ENCODE results near the gene HAO1. TPM values are rescaled to one million over a fixed set of nuclear protein-coding genes. Genes with fewer than 3 reads are reported as not detected.
A peak's percentile ranks its signal among the peaks of the same experiment; 100 is the strongest.

HAO1 gene
- total and polyA plus RNA-seq, 2 of the 13 experiments (the other 11 are each of a cell fraction or from before 2014, with no cell fraction given): 0.03 TPM; not detected in 1

- Histone ChIP-seq H3K27ac (ENCODE audit: extremely low read length, insufficient read depth, low read length) (no peak overlapping the region), H2AFZ (ENCODE audit: low read length) (no peak overlapping the region), H3K9me3 (ENCODE audit: low read length) (no peaks in the 10 kb centered on the region), H3K27me3 (ENCODE audit: control insufficient read depth in 1 of 2, insufficient read depth in 2 of 2, low read length in 2 of 2) (no peaks in the 10 kb centered on the region), H3K4me2 (ENCODE audit: low read depth, low read length) (no peak overlapping the region), H4K20me1 (ENCODE audit: insufficient read depth, low read length) (no peaks in the 10 kb centered on the region), H3K36me3 (replicated peaks in 1 of 2; ENCODE audit: control insufficient read depth in 1 of 2, insufficient read depth in 2 of 2, low read length in 2 of 2) (no peaks in the 10 kb centered on the region), H3K4me3 (replicated peaks in 1 of 3; ENCODE audit: insufficient read depth in 1 of 3, low read depth in 2 of 3, low read length in 3 of 3) (no peak overlapping the region), H3K79me2 (ENCODE audit: insufficient read depth, low read length) (no peaks in the 10 kb centered on the region), H3K9ac (ENCODE audit: insufficient read depth, low read depth, low read length) (no peak overlapping the region), H3K4me1 (ENCODE audit: insufficient read depth, low read length) (no peaks in the 10 kb centered on the region)
- 0% methylated on average over 1 of the region's 1 CpG for WGBS (ENCODE audit: low lambda C conversion rate)
- FAIRE-seq (no peak), DNase-seq (ENCODE audit: low spot score) (no peak), ATAC-seq (no peak)
- in situ Hi-C loops (cut with HindIII; ENCODE audit: extremely low pct_ligation_motif_present, low pct_unique_long_range_greater_than_20kb): no loop called here
- POLR2A ChIA-PET: no interaction called here
- no TSS peak for BruUV-seq (replicated peaks)
- CTCF ChIA-PET (ENCODE audit: low intra/inter-chr PET ratio, low total read pairs): no interaction called here
- intact Hi-C loops (cut with micrococcal nuclease; ENCODE audit: unreplicated experiment): loop anchor here (10.0 kb wide), 1 partner anchor 189 kb away; no protein-coding TSS in a partner anchor
- TF ChIP-seq ZNF446 (CRISPR knock-in tag; IDR thresholded peaks at IDR 0.05): no peak
- no peak for TF ChIP-seq NONO (IDR thresholded peaks at IDR 0.05)
- TF ChIP-seq NONO (CRISPR knock-in tag; conservative IDR thresholded peaks at IDR 0.05): no peak
- no peak for TF ChIP-seq WIZ (CRISPR knock-in tag; IDR thresholded peaks at IDR 0.05)
- peak; percentile 45; the same call in 1 of the 2 replicates for TF ChIP-seq CREB1 (IDR thresholded peaks at IDR 0.05)
- TF ChIP-seq CREB1 (CRISPR knock-in tag; IDR thresholded peaks at IDR 0.05): no peak
- TF ChIP-seq JUNB (CRISPR knock-in tag; IDR thresholded peaks at IDR 0.05; ENCODE audit: borderline replicate concordance): peak; percentile 44; the same call in 1 of the 2 replicates
- TF ChIP-seq ZNF598 (CRISPR knock-in tag; IDR thresholded peaks at IDR 0.05; ENCODE audit: borderline replicate concordance): no peak
- no peak for TF ChIP-seq ZFP36L1 (CRISPR knock-in tag; IDR thresholded peaks at IDR 0.05)
- no peak for TF ChIP-seq KDM4B (CRISPR knock-in tag; IDR thresholded peaks at IDR 0.05)
- TF ChIP-seq SOX6 (IDR thresholded peaks at IDR 0.05): peak; percentile 57; the same call in 1 of the 2 replicates
- no peak for TF ChIP-seq SOX6 (CRISPR knock-in tag; IDR thresholded peaks at IDR 0.05)
- TF ChIP-seq ZNF33B (CRISPR knock-in tag; IDR thresholded peaks at IDR 0.05): no peak
Measured at GRCh38 chr20:7903429-7903828, 36.8 kb downstream of the HAO1 start.
